ENCODE results near the gene BICDL2. TPM values are rescaled to one million over a fixed set of nuclear protein-coding genes. Genes with fewer than 3 reads are reported as not detected.

Gene BICDL2
- total and polyA plus RNA-seq, 2 donors (not counting 3 experiments of a cell fraction or from before 2014, with no cell fraction given) = not detected

DNA sequence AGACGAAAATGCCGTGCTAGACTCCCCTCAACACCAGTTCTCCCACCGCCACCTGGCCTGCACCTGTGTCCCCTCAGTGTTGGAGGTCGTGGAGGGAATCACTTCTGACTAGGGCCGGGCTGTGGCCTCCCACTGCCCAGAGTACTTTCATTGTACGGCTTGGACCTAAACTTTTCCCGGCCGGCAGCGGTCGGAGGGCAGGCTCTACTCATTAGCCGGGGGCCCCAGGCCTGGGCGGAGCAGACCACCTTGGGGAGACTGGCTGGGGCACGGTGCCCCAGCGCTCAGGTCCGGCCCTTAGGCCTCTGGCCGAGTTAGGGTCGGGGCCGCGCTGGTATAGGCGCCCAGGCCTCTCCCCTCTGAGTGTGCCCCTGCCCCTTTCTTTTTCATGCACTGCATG, 19.4 kb downstream of the BICDL2 start:
- ChIA-PET POLR2A (no interaction called here), CTCF (interaction anchor here (1.0 to 3.1 kb wide), 2 partner anchors 11 kb away, joined by 6 to 30 read pairs; no protein-coding TSS in a partner anchor)
- Histone ChIP-seq H3K9ac (replicated peaks; ENCODE audit: extremely low read depth, insufficient read depth, low read length) (no peak overlapping the region), H3K36me3 (ENCODE audit: control insufficient read depth in 2 of 2, extremely low read depth in 1 of 2, insufficient read depth in 2 of 2, low read length in 2 of 2) (no peaks in the 10 kb centered on the region), H4K20me1 (replicated peaks; ENCODE audit: control insufficient read depth, extremely low read depth, insufficient read depth, low read length) (no peaks in the 10 kb centered on the region), H3K4me3 (replicated peaks in 1 of 3; ENCODE audit: insufficient read depth in 1 of 3, low read depth in 1 of 3, low read length in 3 of 3) (no peak overlapping the region), H3K9me1 (replicated peaks; ENCODE audit: control insufficient read depth, extremely low read depth, insufficient read depth, low read length) (no peaks in the 10 kb centered on the region), H3K9me3 (replicated peaks; ENCODE audit: control insufficient read depth, insufficient read depth, low read length) (no peaks in the 10 kb centered on the region), H3K79me2 (ENCODE audit: control insufficient read depth, insufficient read depth, low read length) (no peaks in the 10 kb centered on the region), H3K4me2 (ENCODE audit: insufficient read depth, low read length) (no peak overlapping the region), H2AFZ (ENCODE audit: low read depth, low read length) (no peak overlapping the region), H3K4me1 (ENCODE audit: control insufficient read depth, extremely low read depth, insufficient read depth, low read length) (peaks cover 4% of the 10 kb centered on the region), H3K27me3 (ENCODE audit: control insufficient read depth in 2 of 2, insufficient read depth in 2 of 2, low read length in 2 of 2) (peaks cover 13 to 14% of the 10 kb centered on the region in 2 experiments), H3K27ac (ENCODE audit: insufficient read depth, low read depth, low read length) (no peak overlapping the region)
- TF ChIP-seq EZH2 (IDR thresholded peaks at IDR 0.05; ENCODE audit: borderline replicate concordance, low read depth, low read length, severe bottlenecking) = no peak
- TF ChIP-seq POLR2AphosphoS5 (IDR thresholded peaks at IDR 0.05; ENCODE audit: insufficient read depth, low read depth, low read length) = no peak
- TF ChIP-seq JUN (IDR thresholded peaks at IDR 0.05; ENCODE audit: borderline replicate concordance, insufficient read depth, insufficient read length, low read depth) = no peak
- no peak for TF ChIP-seq FOS (IDR thresholded peaks at IDR 0.05; ENCODE audit: borderline replicate concordance, insufficient read depth, low read length)
- TF ChIP-seq MYC (IDR thresholded peaks at IDR 0.05; ENCODE audit: low read depth, low read length) = no peak
- TF ChIP-seq, protein P1, sequence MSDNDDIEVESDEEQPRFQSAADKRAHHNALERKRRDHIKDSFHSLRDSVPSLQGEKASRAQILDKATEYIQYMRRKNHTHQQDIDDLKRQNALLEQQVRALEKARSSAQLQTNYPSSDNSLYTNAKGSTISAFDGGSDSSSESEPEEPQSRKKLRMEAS (IDR thresholded peaks at IDR 0.05; ENCODE audit: insufficient read depth, insufficient read length) = no peak
- TF ChIP-seq GATA2 (IDR thresholded peaks at IDR 0.05; ENCODE audit: insufficient read depth, insufficient read length, low read depth, low read length) = no peak
- TF ChIP-seq, protein P2, sequence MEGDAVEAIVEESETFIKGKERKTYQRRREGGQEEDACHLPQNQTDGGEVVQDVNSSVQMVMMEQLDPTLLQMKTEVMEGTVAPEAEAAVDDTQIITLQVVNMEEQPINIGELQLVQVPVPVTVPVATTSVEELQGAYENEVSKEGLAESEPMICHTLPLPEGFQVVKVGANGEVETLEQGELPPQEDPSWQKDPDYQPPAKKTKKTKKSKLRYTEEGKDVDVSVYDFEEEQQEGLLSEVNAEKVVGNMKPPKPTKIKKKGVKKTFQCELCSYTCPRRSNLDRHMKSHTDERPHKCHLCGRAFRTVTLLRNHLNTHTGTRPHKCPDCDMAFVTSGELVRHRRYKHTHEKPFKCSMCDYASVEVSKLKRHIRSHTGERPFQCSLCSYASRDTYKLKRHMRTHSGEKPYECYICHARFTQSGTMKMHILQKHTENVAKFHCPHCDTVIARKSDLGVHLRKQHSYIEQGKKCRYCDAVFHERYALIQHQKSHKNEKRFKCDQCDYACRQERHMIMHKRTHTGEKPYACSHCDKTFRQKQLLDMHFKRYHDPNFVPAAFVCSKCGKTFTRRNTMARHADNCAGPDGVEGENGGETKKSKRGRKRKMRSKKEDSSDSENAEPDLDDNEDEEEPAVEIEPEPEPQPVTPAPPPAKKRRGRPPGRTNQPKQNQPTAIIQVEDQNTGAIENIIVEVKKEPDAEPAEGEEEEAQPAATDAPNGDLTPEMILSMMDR (IDR thresholded peaks at IDR 0.05; ENCODE audit: extremely low read depth in 1 of 2, insufficient read depth in 1 of 2, low read depth in 1 of 2, low read length in 2 of 2) = no peak
- TF ChIP-seq POLR2A (IDR thresholded peaks at IDR 0.05; ENCODE audit: low read depth, low read length) = no peak
- dilution Hi-C loops (cut with MboI; ENCODE audit: extremely low pct_ligation_motif_present, low sequenced_read_pairs) (no loop called here), intact Hi-C loops (cut with micrococcal nuclease) (no loop called here)
- FAIRE-seq (no peak), DNase-seq (ENCODE audit: low read depth, low spot score) (no peak)
- no TSS peak for BruUV-seq (replicated peaks)
